CD14-positive monocyte (primary cell): ENCODE results near the gene ATP1A2. TPM values are rescaled to one million over a fixed set of nuclear protein-coding genes. Genes with fewer than 3 reads are reported as not detected.

Source experiments
- DNase-seq, 3 donors: peaks; one replicate each; pipeline ENCODE4 v3.0.0-alpha.2; 2011 to 2022
- H2AFZ ChIP-seq: 2 replicates; pipeline ENCODE4 v1.6.0; 2012; ENCODE audit warnings: mild to moderate bottlenecking, low read depth, low read length, inconsistent platforms; ENCODE audit not compliant: insufficient read depth, poor library complexity, severe bottlenecking
- H3K27ac ChIP-seq, 2 donors: 1 replicate in 1 of 2; 2 replicates in 1 of 2; pipeline ENCODE4 v1.5.1; 2012 to 2013; ENCODE audit warnings: low read length in 2 of 2, control low read depth in 1 of 2, inconsistent platforms in 1 of 2, low read depth in 1 of 2, mild to moderate bottlenecking in 1 of 2
- H3K27me3 ChIP-seq, 2 donors: one replicate each; pipeline versions ENCODE4 v1.6.0 to v1.6.1; 2011 to 2013; ENCODE audit warnings: low read length in 2 of 2; ENCODE audit not compliant: control insufficient read depth in 2 of 2, insufficient read depth in 2 of 2
- H3K36me3 ChIP-seq, 2 donors: replicated peaks in 1 of 2; 1 replicate in 1 of 2; 2 replicates in 1 of 2; pipeline versions ENCODE4 v1.5.1 to v1.6.1; 2012 to 2013; ENCODE audit warnings: low read length in 2 of 2, control low read depth in 1 of 2, inconsistent platforms in 1 of 2, mild to moderate bottlenecking in 1 of 2; ENCODE audit not compliant: insufficient read depth in 2 of 2, control insufficient read depth in 1 of 2
- H3K4me1 ChIP-seq, 2 donors: 1 replicate in 1 of 2; 2 replicates in 1 of 2; pipeline versions ENCODE4 v1.5.1 to v1.6.1; 2012 to 2013; ENCODE audit warnings: low read length in 2 of 2, control low read depth in 1 of 2, inconsistent platforms in 1 of 2, mild to moderate bottlenecking in 1 of 2, moderate library complexity in 1 of 2; ENCODE audit not compliant: insufficient read depth in 2 of 2, control insufficient read depth in 1 of 2
- H3K4me2 ChIP-seq: replicated peaks from 2 replicates; pipeline ENCODE3; 2012; ENCODE audit warnings: low read length, moderate library complexity, mild to moderate bottlenecking; ENCODE audit not compliant: poor library complexity, severe bottlenecking; ENCODE audit errors: extremely low read depth
- H3K4me3 ChIP-seq, 3 experiments: fragments of 200-600 bp in 1 of 3; sonication (generic) in 1 of 3; replicated peaks in 1 of 3; 1 replicate in 2 of 3; 2 replicates in 1 of 3; pipeline ENCODE4 v1.5.1; 2011 to 2013; ENCODE audit warnings: low read length in 3 of 3, mild to moderate bottlenecking in 3 of 3, control low read depth in 2 of 3, low read depth in 2 of 3, inconsistent platforms in 1 of 3, moderate library complexity in 1 of 3
- H3K79me2 ChIP-seq: 2 replicates; pipeline ENCODE4 v1.6.0; 2012; ENCODE audit warnings: mild to moderate bottlenecking, control low read depth, inconsistent platforms, low read length, moderate library complexity; ENCODE audit not compliant: insufficient read depth
- H3K9ac ChIP-seq: 2 replicates; pipeline ENCODE4 v1.6.0; 2017; ENCODE audit warnings: low read length, mild to moderate bottlenecking; ENCODE audit not compliant: insufficient read depth, poor library complexity, severe bottlenecking
- H3K9me3 ChIP-seq, 2 donors: replicated peaks in 1 of 2; 1 replicate in 1 of 2; 2 replicates in 1 of 2; pipeline versions ENCODE4 v1.5.1 to v1.6.1; 2012 to 2013; ENCODE audit warnings: low read length in 2 of 2, control low read depth in 1 of 2; ENCODE audit not compliant: control insufficient read depth in 1 of 2, insufficient read depth in 1 of 2
- H4K20me1 ChIP-seq: 2 replicates; pipeline ENCODE4 v1.6.0; 2012; ENCODE audit warnings: mild to moderate bottlenecking, low read length, control low read depth, moderate library complexity; ENCODE audit not compliant: insufficient read depth
- H3K27ac Mint-ChIP-seq, 7 donors: one replicate each; pipeline ENCODE4 v1.8.0; 2020; ENCODE audit warnings: mild to moderate bottlenecking in 7 of 7, mixed read lengths in 7 of 7, moderate library complexity in 6 of 7, inconsistent platforms in 2 of 7
- H3K27me3 Mint-ChIP-seq, 3 donors: one replicate each; pipeline ENCODE4 v1.8.0; 2021 to 2022; ENCODE audit warnings: low read depth in 3 of 3, mild to moderate bottlenecking in 3 of 3, mixed read lengths in 3 of 3, moderate library complexity in 3 of 3, inconsistent platforms in 1 of 3
- H3K36me3 Mint-ChIP-seq, 2 donors: one replicate each; pipeline ENCODE4 v1.8.0; 2020; ENCODE audit warnings: mixed read lengths in 2 of 2, inconsistent platforms in 1 of 2, mild to moderate bottlenecking in 1 of 2
- H3K4me1 Mint-ChIP-seq: one replicate; pipeline ENCODE4 v1.8.0; 2020; ENCODE audit warnings: mild to moderate bottlenecking, mixed read lengths
- H3K4me3 Mint-ChIP-seq, 2 donors: one replicate each; pipeline ENCODE4 v1.8.0; 2020; ENCODE audit warnings: mild to moderate bottlenecking in 2 of 2, mixed read lengths in 2 of 2, moderate library complexity in 1 of 2
- H3K9me3 Mint-ChIP-seq, 7 donors: one replicate each; pipeline ENCODE4 v1.8.0; 2020 to 2022; ENCODE audit warnings: mixed read lengths in 7 of 7, mild to moderate bottlenecking in 6 of 7, moderate library complexity in 6 of 7, inconsistent platforms in 2 of 7
- CTCF ChIP-seq: fragments of 200-600 bp; IDR thresholded peaks from one replicate; pipeline ENCODE4 v1.8.0; 2022; ENCODE audit warnings: antibody characterized with exemption, mild to moderate bottlenecking
- WGBS: methylation state at CpG from one replicate; pipeline ENCODE4 v1.1.5; 2013; ENCODE audit warnings: missing lambda C conversion rate; ENCODE audit not compliant: insufficient coverage; 5-methylcytosine and 5-hydroxymethylcytosine counted together
- intact Hi-C, 2 donors: fragments of 100-400 bp; cut with micrococcal nuclease; formaldehyde crosslinking; loops; one replicate each; pipeline versions ENCODE4 v1.15.0 to v1.15.1; 2023
- polyA plus RNA-seq, 3 donors: library from polyadenylated mRNA; depleted of rRNA in 1 of 3; unstranded in 2 of 3; stranded (reverse) in 1 of 3; fragments of 300-500 nt in 2 of 3; fragments of >200 nt in 1 of 3; fragmentation: Illumina TruSeq in 2 of 3; gene quantifications; 1 replicate in 2 of 3; 2 replicates in 1 of 3; pipeline ENCODE4 v1.2.3, GENCODE V29; 2012 to 2021

Gene ATP1A2
- polyA plus RNA-seq, 3 donors, result 0.03 TPM; not detected in 2

DNA sequence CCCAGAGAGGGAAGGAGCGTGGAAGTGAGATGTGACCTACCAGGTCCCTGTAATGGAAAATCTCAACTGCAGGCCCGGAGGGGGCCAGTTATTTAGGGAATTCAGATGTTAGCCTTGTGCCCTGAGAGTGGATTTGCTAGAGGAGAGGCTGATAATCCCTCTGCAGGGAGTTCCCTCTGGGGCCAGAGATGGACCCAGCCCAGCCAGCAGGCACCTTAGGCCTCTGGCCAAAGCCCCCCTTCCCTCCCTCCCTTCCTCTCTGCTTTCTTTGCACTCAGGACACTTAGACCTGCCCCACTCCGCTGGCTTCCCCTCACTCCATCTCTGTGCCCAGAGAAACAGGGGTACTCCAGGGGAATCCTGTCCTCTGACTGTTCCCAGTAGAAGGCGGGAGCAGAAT lies 1.5 kb upstream of the ATP1A2 start:
- TF ChIP-seq CTCF, result no peak
- DNase-seq, result no peak
- Mint-ChIP-seq H3K27ac (peak overlapping the region in 1 of 7 donors; percentile 71), H3K36me3 (no peaks in the 10 kb centered on the region), H3K4me1 (peaks cover under 1% of the 10 kb centered on the region), H3K27me3 (peaks cover 7 to 21% (median 17%) of the 10 kb centered on the region in 3 donors), H3K4me3 (no peak overlapping the region), H3K9me3 (no peaks in the 10 kb centered on the region)
- no peak overlapping the region for H3K4me3 ChIP-seq
- H3K27ac ChIP-seq, result no peak overlapping the region
- intact Hi-C loops, result no loop called here
- H3K36me3 ChIP-seq, result no peaks in the 10 kb centered on the region
- H2AFZ ChIP-seq, result no peak overlapping the region
- no peaks in the 10 kb centered on the region for H4K20me1 ChIP-seq
- no peak overlapping the region for H3K4me2 ChIP-seq
- WGBS, result 100% methylated on average over 2 of the region's 4 CpGs
- H3K27me3 ChIP-seq, result peaks cover 0 to 6% of the 10 kb centered on the region in 2 donors
- H3K4me1 ChIP-seq, result peaks cover under 1 to 3% of the 10 kb centered on the region in 2 donors
- H3K79me2 ChIP-seq, result no peaks in the 10 kb centered on the region
- H3K9me3 ChIP-seq, result no peaks in the 10 kb centered on the region
- no peak overlapping the region for H3K9ac ChIP-seq

DNA sequence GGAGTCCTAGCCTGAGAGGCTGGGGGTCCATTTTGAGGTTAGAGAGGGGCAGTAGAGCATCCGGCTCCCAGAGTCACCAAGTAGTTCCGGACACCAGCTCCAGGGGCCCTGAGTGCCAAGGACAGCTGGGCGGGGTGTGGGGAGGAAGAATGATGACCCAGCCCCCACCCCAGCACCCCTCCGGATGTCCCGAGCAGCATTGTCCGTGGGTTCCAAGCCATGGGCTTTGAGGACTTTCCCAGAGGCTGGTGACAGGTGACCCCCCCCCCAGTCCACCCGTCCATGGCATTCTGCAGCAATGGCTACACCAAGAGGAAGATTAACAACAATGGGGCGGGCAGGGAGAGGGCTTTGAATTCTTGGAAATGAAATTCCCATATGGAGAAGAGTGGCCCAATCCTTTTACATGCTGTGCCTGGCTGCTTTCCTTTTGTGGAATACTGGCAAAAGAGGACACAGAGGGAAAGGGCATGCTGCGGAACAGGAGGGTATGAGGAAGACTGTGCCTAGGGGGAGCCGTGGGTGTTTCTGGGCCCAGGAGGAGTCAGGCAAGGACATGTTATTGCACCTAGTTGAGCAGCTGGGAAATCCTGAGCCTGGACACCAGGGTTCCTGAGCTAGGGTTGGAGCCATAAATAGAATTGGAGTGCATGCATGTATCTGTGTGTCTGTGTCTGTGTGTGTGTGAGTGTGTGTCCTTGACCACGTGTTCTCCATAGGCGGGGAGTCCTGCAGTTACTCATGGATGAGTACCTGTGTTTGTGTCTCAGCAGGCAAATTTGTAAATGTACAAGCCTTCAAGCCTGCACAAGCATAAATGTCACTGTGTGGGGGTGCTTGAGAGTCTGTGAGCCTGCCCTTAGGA lies 956 bp downstream of the ATP1A2 start:
- Histone ChIP-seq H4K20me1 (no peaks in the 10 kb centered on the region), H3K4me2 (no peak overlapping the region), H3K9ac (no peak overlapping the region), H3K27ac (no peak overlapping the region), H3K79me2 (no peaks in the 10 kb centered on the region), H3K4me1 (peaks cover 5 to 7% of the 10 kb centered on the region in 2 donors), H2AFZ (no peak overlapping the region), H3K9me3 (no peaks in the 10 kb centered on the region), H3K4me3 (no peak overlapping the region), H3K36me3 (no peaks in the 10 kb centered on the region), H3K27me3 (peaks cover 0 to 6% of the 10 kb centered on the region in 2 donors)
- Mint-ChIP-seq H3K4me3 (no peak overlapping the region), H3K9me3 (no peaks in the 10 kb centered on the region), H3K36me3 (no peaks in the 10 kb centered on the region), H3K27me3 (peaks cover 2 to 17% (median 7%) of the 10 kb centered on the region in 3 donors), H3K27ac (peak overlapping the region in 1 of 7 donors; percentile 26), H3K4me1 (peaks cover 1% of the 10 kb centered on the region)
- WGBS, result 79% methylated on average over 5 of the region's 12 CpGs
- no peak for DNase-seq
- TF ChIP-seq CTCF, result no peak
- intact Hi-C loops, result no loop called here
